GM12891 (cell line): ENCODE results near the gene METTL6. TPM values are rescaled to one million over a fixed set of nuclear protein-coding genes. Genes with fewer than 3 reads are reported as not detected.

ENCODE experiments used
- DNase-seq: peaks from one replicate; pipeline ENCODE4 v3.0.0; 2011; ENCODE audit warnings: low spot score; ENCODE audit not compliant: insufficient read length
- FAIRE-seq: peaks from 2 replicates; lab custom pipeline; 2011; peaks lifted over from hg19 to GRCh38; lab: Jason Lieb, UNC
- PAX5 ChIP-seq: IDR thresholded peaks from 2 replicates; pipeline ENCODE4 v1.6.1; 2011; ENCODE audit warnings: low read length, moderate library complexity, mild to moderate bottlenecking; ENCODE audit not compliant: insufficient read depth, severe bottlenecking
- POLR2A ChIP-seq: IDR thresholded peaks from 2 replicates; pipeline ENCODE4 v1.6.1; 2011; ENCODE audit warnings: low read depth, low read length, control low read depth
- POLR2AphosphoS5 ChIP-seq: IDR thresholded peaks from 2 replicates; pipeline ENCODE4 v1.6.1; 2011; ENCODE audit warnings: low read depth, low read length, control low read depth
- POU2F2 ChIP-seq: IDR thresholded peaks from 2 replicates; pipeline ENCODE4 v1.6.1; 2011; ENCODE audit warnings: low read depth, mild to moderate bottlenecking, control low read depth, low read length, moderate library complexity
- SPI1 ChIP-seq: IDR thresholded peaks from 2 replicates; pipeline ENCODE4 v1.6.1; 2011; ENCODE audit warnings: low read depth, low read length, control low read depth
- TAF1 ChIP-seq: IDR thresholded peaks from 2 replicates; pipeline ENCODE4 v1.6.1; 2011; ENCODE audit warnings: low read depth, low read length, control low read depth
- polyA plus RNA-seq: library from polyadenylated mRNA; unstranded; fragments of >200 nt; gene quantifications from one replicate; pipeline ENCODE4 v1.2.1, GENCODE V29; 2012; ENCODE audit warnings: low read depth, missing spikeins, inconsistent platforms; ENCODE audit not compliant: missing spikeins

The METTL6 gene
- polyA plus RNA-seq: 12.1 TPM

- TF ChIP-seq POLR2AphosphoS5 (peak; percentile 79), POU2F2 (peak; percentile 83), TAF1 (peak; percentile 78), SPI1 (peak; percentile 57), PAX5 (no peak), POLR2A (peak; percentile 87)
- FAIRE-seq: peak; percentile 87
Observed at GRCh38 chr3:15427182-15427880, at the start of gene METTL6, which contains the start of gene EAF1. TSS of gene METTL6 (minus strand) at chr3:15427544. CDS start at chr3:15426511, 1,033 bp downstream. TSS of gene EAF1 (plus strand) at chr3:15427598. CDS start at chr3:15427780, 182 bp downstream.

GRCh38 chr3:15476378-15476777 lies 49.0 kb upstream of the METTL6 start:
- no peak for FAIRE-seq
- DNase-seq: no peak
- no peak for TF ChIP-seq POLR2A
- TF ChIP-seq POU2F2: no peak
- TF ChIP-seq SPI1: no peak
- TF ChIP-seq PAX5: no peak
- TF ChIP-seq POLR2AphosphoS5: no peak
- no peak for TF ChIP-seq TAF1

More at GRCh38 chr3:15427182-15427880, at the start of gene METTL6, which contains the start of gene EAF1:
- DNase-seq: peak; percentile 80

- FAIRE-seq (no peak), DNase-seq (no peak)
- TF ChIP-seq SPI1: no peak
- TF ChIP-seq PAX5: no peak
- TF ChIP-seq POU2F2: no peak
Observed at GRCh38 chr3:15475161-15475560, 47.8 kb upstream of the METTL6 start.

- DNase-seq (no peak), FAIRE-seq (no peak)
- no peak for TF ChIP-seq TAF1
Observed at GRCh38 chr3:15471861-15472260, 44.5 kb upstream of the METTL6 start.

- DNase-seq (no peak), FAIRE-seq (no peak)
- no peak for TF ChIP-seq POLR2AphosphoS5
- no peak for TF ChIP-seq POLR2A
- no peak for TF ChIP-seq POU2F2
- TF ChIP-seq SPI1: no peak
- TF ChIP-seq PAX5: no peak
- TF ChIP-seq TAF1: no peak
Observed at GRCh38 chr3:15470849-15471248, 43.5 kb upstream of the METTL6 start.

- FAIRE-seq (no peak), DNase-seq (no peak)
- no peak for TF ChIP-seq POU2F2
Observed at GRCh38 chr3:15470261-15470660, 42.9 kb upstream of the METTL6 start.

GRCh38 chr3:15467227-15468181 lies 40.2 kb upstream of the METTL6 start:
- peak; percentile 38 for FAIRE-seq
- no peak for DNase-seq
- no peak for TF ChIP-seq POLR2A
- no peak for TF ChIP-seq SPI1
- TF ChIP-seq PAX5: no peak
- no peak for TF ChIP-seq POU2F2
- TF ChIP-seq POLR2AphosphoS5: no peak
- TF ChIP-seq TAF1: no peak

GRCh38 chr3:15465876-15466585 lies 38.7 kb upstream of the METTL6 start:
- TF ChIP-seq POU2F2: no peak
- FAIRE-seq (no peak), DNase-seq (no peak)

GRCh38 chr3:15462451-15462850 lies 35.1 kb upstream of the METTL6 start:
- no peak for DNase-seq
- TF ChIP-seq POLR2AphosphoS5 (no peak), POLR2A (no peak), PAX5 (no peak), SPI1 (no peak), POU2F2 (no peak), TAF1 (no peak)
- no peak for FAIRE-seq
